Activated gamma-delta T cell treated with Interleukin-2 at 50 U/mL for 16 hours (primary cell): ENCODE results near the gene ZFAND2B.

Experiments used
- DNase-seq: peaks from one replicate; pipeline ENCODE4 v3.0.0-alpha.2; 2020

The ZFAND2B gene

GRCh38 chr2:219206328-219207133 is at the start of gene ZFAND2B:
Gene ZFAND2B (plus strand): TSS chr2:219206782. CDS start chr2:219206988, 206 bp downstream.
- peak; percentile 95 for DNase-seq

- DNase-seq: no peak
Measured at GRCh38 chr2:219157396-219157795, 49.2 kb upstream of the ZFAND2B start.

GRCh38 chr2:219158025-219158424 is 48.6 kb upstream of the ZFAND2B start:
- DNase-seq: no peak

GRCh38 chr2:219158586-219158985 is 48.0 kb upstream of the ZFAND2B start:
- DNase-seq: no peak

GRCh38 chr2:219159771-219160185 is 46.8 kb upstream of the ZFAND2B start:
- no peak for DNase-seq

- DNase-seq: peak; percentile 91
Measured at GRCh38 chr2:219160186-219161017, 46.2 kb upstream of the ZFAND2B start, which contains the start of gene NHEJ1. Gene NHEJ1 (minus strand): TSS chr2:219160815. CDS start chr2:219158362, 2,453 bp downstream.

- no peak for DNase-seq
Measured at GRCh38 chr2:219161097-219161496, 45.5 kb upstream of the ZFAND2B start.

GRCh38 chr2:219163156-219163555 is 43.4 kb upstream of the ZFAND2B start:
- DNase-seq: no peak

- no peak for DNase-seq
Measured at GRCh38 chr2:219165058-219165911, 41.3 kb upstream of the ZFAND2B start.

GRCh38 chr2:219167997-219168396 is 38.6 kb upstream of the ZFAND2B start:
- DNase-seq: no peak

- no peak for DNase-seq
Measured at GRCh38 chr2:219168526-219168925, 38.1 kb upstream of the ZFAND2B start.

- DNase-seq: no peak
Measured at GRCh38 chr2:219168932-219169331, 37.6 kb upstream of the ZFAND2B start.

- DNase-seq: no peak
Measured at GRCh38 chr2:219169930-219170654, 36.5 kb upstream of the ZFAND2B start, which contains the start of gene SLC23A3. Gene SLC23A3 (minus strand): TSS chr2:219170029. CDS start chr2:219169984, 45 bp downstream.

GRCh38 chr2:219171231-219171651 is 35.3 kb upstream of the ZFAND2B start:
- peak; percentile 36 for DNase-seq

GRCh38 chr2:219172231-219173154 is 34.1 kb upstream of the ZFAND2B start:
- no peak for DNase-seq

GRCh38 chr2:219173176-219173575 is 33.4 kb upstream of the ZFAND2B start:
- no peak for DNase-seq

GRCh38 chr2:219174146-219174545 is 32.4 kb upstream of the ZFAND2B start:
- DNase-seq: no peak

GRCh38 chr2:219174801-219175200 is 31.8 kb upstream of the ZFAND2B start:
- DNase-seq: no peak

GRCh38 chr2:219175486-219175885 is 31.1 kb upstream of the ZFAND2B start:
- no peak for DNase-seq

GRCh38 chr2:219175928-219176817 is 30.4 kb upstream of the ZFAND2B start:
- DNase-seq: no peak
